Nephron (organoid): ENCODE data around the gene PLCB1.

Experiments
- H3K27ac Mint-ChIP-seq, 3 experiments: 2 replicates each; pipeline ENCODE4 v1.8.0; 2020; ENCODE audit warnings: mixed read lengths in 3 of 3, mild to moderate bottlenecking in 2 of 3, moderate library complexity in 1 of 3
- H3K27me3 Mint-ChIP-seq: 2 replicates; pipeline ENCODE4 v1.8.0; 2021; ENCODE audit warnings: low read depth, mild to moderate bottlenecking, moderate library complexity, mixed read lengths
- H3K36me3 Mint-ChIP-seq: 2 replicates; pipeline ENCODE4 v1.8.0; 2020; ENCODE audit warnings: low read depth, mixed read lengths
- H3K4me1 Mint-ChIP-seq: 2 replicates; pipeline ENCODE4 v1.8.0; 2020; ENCODE audit warnings: mixed read lengths
- H3K4me3 Mint-ChIP-seq, 3 experiments: 2 replicates each; pipeline ENCODE4 v1.8.0; 2020; ENCODE audit warnings: mild to moderate bottlenecking in 3 of 3, mixed read lengths in 3 of 3, moderate library complexity in 2 of 3
- H3K9me3 Mint-ChIP-seq: 2 replicates; pipeline ENCODE4 v1.8.0; 2020; ENCODE audit warnings: mixed read lengths
- CTCF ChIP-seq, 3 experiments: fragments of 200-600 bp; sonication (generic); IDR thresholded peaks; one replicate each; pipeline ENCODE4 v1.5.0; 2021; ENCODE audit warnings: antibody characterized with exemption in 3 of 3; ENCODE audit not compliant: unreplicated experiment in 3 of 3

Gene PLCB1

DNA sequence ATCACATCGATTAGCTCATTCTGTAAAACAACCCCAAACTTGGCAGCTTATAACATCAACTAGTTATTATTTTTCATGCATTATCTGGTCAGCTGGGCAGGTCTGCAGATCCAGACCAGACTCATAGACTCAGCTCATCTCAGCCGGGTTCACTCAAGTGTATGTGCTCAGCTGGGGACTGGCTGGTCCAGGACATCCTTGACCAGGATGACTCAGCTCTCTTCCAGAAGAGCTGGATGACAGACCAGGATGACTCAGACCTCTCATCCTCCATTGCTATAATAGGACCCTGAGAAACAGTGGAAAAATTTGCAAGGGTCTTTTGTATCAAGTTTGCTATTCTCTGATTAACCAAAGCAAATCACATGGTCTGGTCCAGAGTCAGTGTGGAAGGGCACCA lies 624.3 kb downstream of the PLCB1 start:
- Mint-ChIP-seq H3K9me3 (no peaks in the 10 kb centered on the region), H3K4me1 (peaks cover 6% of the 10 kb centered on the region), H3K27me3 (no peaks in the 10 kb centered on the region), H3K36me3 (peaks cover 14% of the 10 kb centered on the region), H3K4me3 (no peak overlapping the region), H3K27ac (no peak overlapping the region)
- TF ChIP-seq CTCF (IDR thresholded peaks at IDR 0.05; ENCODE audit: unreplicated experiment in 3 of 3) = no peak

GRCh38 chr20:8757146-8757545 lies 625.1 kb downstream of the PLCB1 start:
- Mint-ChIP-seq H3K27ac (no peak overlapping the region), H3K27me3 (no peaks in the 10 kb centered on the region), H3K4me1 (peaks cover 6% of the 10 kb centered on the region), H3K9me3 (no peaks in the 10 kb centered on the region), H3K36me3 (peaks cover 14% of the 10 kb centered on the region), H3K4me3 (no peak overlapping the region)
- no peak for TF ChIP-seq CTCF (IDR thresholded peaks at IDR 0.05; ENCODE audit: unreplicated experiment in 3 of 3)

DNA sequence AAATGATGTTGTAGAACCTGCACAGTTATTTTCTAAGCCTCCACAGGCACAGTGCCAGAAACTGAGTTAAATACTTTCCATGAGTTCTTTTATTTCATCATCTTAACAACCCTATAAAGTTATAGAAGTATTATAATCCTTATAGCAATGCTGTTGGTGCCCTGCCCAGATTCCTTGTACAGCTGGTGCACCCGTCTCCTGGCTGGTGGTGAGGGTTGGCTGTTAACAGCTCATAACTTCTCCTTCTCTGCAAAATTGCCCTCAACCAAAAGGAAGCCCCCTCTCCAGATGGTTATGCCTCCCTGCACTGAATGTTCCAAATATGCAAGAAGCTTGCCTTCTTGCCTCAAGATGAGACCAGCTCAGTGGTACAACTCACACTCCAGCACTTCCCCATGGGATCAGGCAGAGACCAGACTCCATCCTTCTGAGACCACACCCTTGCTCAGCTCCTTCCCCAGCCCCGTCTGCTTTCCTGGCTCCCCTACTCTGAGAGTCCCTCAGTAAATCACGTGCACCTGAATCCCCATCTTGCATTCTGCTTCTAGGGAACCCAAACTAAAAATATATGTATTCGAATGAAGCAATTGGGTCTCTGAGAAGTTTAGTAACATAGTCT lies 632.4 kb downstream of the PLCB1 start:
- H3K27ac Mint-ChIP-seq = no peak overlapping the region
- TF ChIP-seq CTCF (IDR thresholded peaks at IDR 0.05; ENCODE audit: unreplicated experiment in 3 of 3) = no peak
- peaks cover 6% of the 10 kb centered on the region for H3K4me1 Mint-ChIP-seq
- no peaks in the 10 kb centered on the region for H3K9me3 Mint-ChIP-seq
- no peak overlapping the region for H3K4me3 Mint-ChIP-seq
- peaks cover 32% of the 10 kb centered on the region for H3K36me3 Mint-ChIP-seq
- H3K27me3 Mint-ChIP-seq = no peaks in the 10 kb centered on the region

GRCh38 chr20:8766868-8767390 lies 634.9 kb downstream of the PLCB1 start:
- TF ChIP-seq CTCF (IDR thresholded peaks at IDR 0.05; ENCODE audit: unreplicated experiment in 3 of 3) = no peak
- Mint-ChIP-seq H3K4me1 (peaks cover 6% of the 10 kb centered on the region), H3K9me3 (no peaks in the 10 kb centered on the region), H3K4me3 (no peak overlapping the region), H3K27ac (no peak overlapping the region), H3K27me3 (no peaks in the 10 kb centered on the region), H3K36me3 (peaks cover 31% of the 10 kb centered on the region)

GRCh38 chr20:8774412-8774811 lies 642.3 kb downstream of the PLCB1 start:
- Mint-ChIP-seq H3K27me3 (peaks cover 3% of the 10 kb centered on the region), H3K4me3 (no peak overlapping the region), H3K4me1 (no peaks in the 10 kb centered on the region), H3K27ac (no peak overlapping the region), H3K9me3 (no peaks in the 10 kb centered on the region), H3K36me3 (peaks cover 33% of the 10 kb centered on the region)
- TF ChIP-seq CTCF (IDR thresholded peaks at IDR 0.05; ENCODE audit: unreplicated experiment in 3 of 3) = no peak

DNA sequence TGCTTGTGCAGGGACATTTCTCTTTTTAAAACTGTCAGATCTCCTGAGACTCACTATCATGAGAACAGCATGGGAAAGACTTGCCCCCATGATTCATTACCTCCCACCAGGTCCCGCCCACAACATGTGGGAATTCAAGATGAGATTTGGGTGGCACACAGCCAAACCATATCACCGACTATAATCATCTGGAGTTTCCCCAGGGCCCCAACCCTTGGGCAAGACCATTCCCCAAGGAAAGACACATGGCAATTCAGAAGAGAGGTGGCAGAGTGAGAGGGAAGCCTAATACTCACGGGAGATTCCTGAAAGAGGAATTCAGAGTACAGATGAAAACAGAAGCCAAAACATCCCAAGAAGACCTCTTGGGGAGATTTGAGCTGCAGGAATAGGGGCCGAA lies 645.8 kb downstream of the PLCB1 start:
- H3K4me3 Mint-ChIP-seq = no peak overlapping the region
- H3K27me3 Mint-ChIP-seq = peaks cover 3% of the 10 kb centered on the region
- H3K9me3 Mint-ChIP-seq = no peaks in the 10 kb centered on the region
- peaks cover 47% of the 10 kb centered on the region for H3K36me3 Mint-ChIP-seq
- TF ChIP-seq CTCF (IDR thresholded peaks at IDR 0.05; ENCODE audit: unreplicated experiment in 3 of 3) = no peak
- H3K4me1 Mint-ChIP-seq = no peaks in the 10 kb centered on the region
- H3K27ac Mint-ChIP-seq = no peak overlapping the region
